K562 (cell line): Measurements from ENCODE around the gene GALM. TPM values are rescaled to one million over a fixed set of nuclear protein-coding genes. Genes with fewer than 3 reads are reported as not detected.
A peak's percentile ranks its signal among the peaks of the same experiment; 100 is the strongest.
"Not testable (repeated sequence)": the region's sequence is repeated elsewhere in the genome, so short reads cannot be mapped to it uniquely, and the experiment has no call there.

Source experiments
- ATAC-seq: fragments of 200-7000 bp; cut with Tn5 transposase; 3 replicates; pipeline ENCODE4 v1.9.1; 2020; ENCODE audit warnings: moderate library complexity
- BruUV-seq: library from RNA; stranded (reverse); fragments of 400-500 nt; replicated peaks from 2 replicates; lab custom pipeline; 2021; lab: Mats Ljungman, UMichigan
- CTCF ChIA-PET: fragments of 300-600 bp; formaldehyde crosslinking; extraction: SDS; loops from one replicate; lab custom pipeline; 2021; ENCODE audit warnings: low intra/inter-chr PET ratio; lab: Yijun Ruan, JAX
- POLR2A ChIA-PET: fragments of 300-600, 350-650 bp; sonication (Branson Sonifier 250); formaldehyde crosslinking; extraction: SDS; loops from one replicate; lab custom pipeline; 2021; ENCODE audit warnings: antibody characterized with exemption, inconsistent platforms; lab: Yijun Ruan, JAX
- DNase-seq, 4 experiments: peaks; one replicate each; pipeline versions ENCODE4 v3.0.0 to v3.0.0-alpha.2; 2011 to 2018; ENCODE audit warnings: low spot score in 3 of 4, mixed read lengths in 3 of 4; ENCODE audit errors: extremely low read depth in 1 of 4
- FAIRE-seq: peaks from 2 replicates; lab custom pipeline; 2011; peaks lifted over from hg19 to GRCh38; lab: Jason Lieb, UNC
- H2AFZ ChIP-seq: 2 replicates; pipeline ENCODE4 v1.6.0; 2011; ENCODE audit warnings: low read depth, low read length, control low read depth, inconsistent platforms
- H3K27ac ChIP-seq: fragments of 200-600 bp; 3 replicates; pipeline ENCODE4 v1.8.0; 2011; ENCODE audit warnings: low read depth, mild to moderate bottlenecking, control low read depth, inconsistent platforms, low read length, moderate library complexity, mixed read lengths; ENCODE audit errors: extremely low read depth
- H3K27me3 ChIP-seq, 2 experiments: fragments of 300-600 bp in 1 of 2; 2 replicates in 1 of 2; 3 replicates in 1 of 2; pipeline versions ENCODE4 v1.6.0 to v1.8.0; 2011; ENCODE audit warnings: inconsistent platforms in 2 of 2, low read length in 2 of 2, mild to moderate bottlenecking in 1 of 2, mixed read lengths in 1 of 2, moderate library complexity in 1 of 2; ENCODE audit not compliant: control insufficient read depth in 2 of 2, insufficient read depth in 2 of 2
- H3K36me3 ChIP-seq: fragments of 300-600 bp; 3 replicates; pipeline ENCODE4 v1.8.0; 2011; ENCODE audit warnings: mild to moderate bottlenecking, low read length, inconsistent platforms; ENCODE audit not compliant: control insufficient read depth, insufficient read depth
- H3K4me1 ChIP-seq, 2 experiments: fragments of 200-600 bp in 1 of 2; replicated peaks in 1 of 2; 2 replicates in 1 of 2; 3 replicates in 1 of 2; pipeline versions ENCODE4 v1.5.1 to v1.8.0; 2011; ENCODE audit warnings: inconsistent platforms in 2 of 2, low read length in 2 of 2, mild to moderate bottlenecking in 1 of 2, mixed read lengths in 1 of 2, moderate library complexity in 1 of 2; ENCODE audit not compliant: control insufficient read depth in 2 of 2, insufficient read depth in 2 of 2
- H3K4me2 ChIP-seq: 2 replicates; pipeline ENCODE4 v1.6.1; 2011; ENCODE audit warnings: low read length, control low read depth, inconsistent platforms, mixed read lengths; ENCODE audit not compliant: insufficient read depth
- H3K4me3 ChIP-seq: fragments of 200-600 bp; sonication (generic), shearing (Covaris generic); 2 replicates; pipeline ENCODE4 v1.5.1; 2016; ENCODE audit warnings: control low read depth, inconsistent platforms
- H3K79me2 ChIP-seq: fragments of 200-600 bp; 3 replicates; pipeline ENCODE4 v1.8.0; 2011; ENCODE audit warnings: low read length, inconsistent platforms; ENCODE audit not compliant: control insufficient read depth, insufficient read depth
- H3K9ac ChIP-seq, 2 experiments: 2 replicates each; pipeline versions ENCODE4 v1.6.0 to v1.6.1; 2011; ENCODE audit warnings: low read depth in 2 of 2, low read length in 2 of 2, control low read depth in 1 of 2, inconsistent platforms in 1 of 2, mild to moderate bottlenecking in 1 of 2, mixed read lengths in 1 of 2; ENCODE audit not compliant: insufficient read depth in 1 of 2
- H3K9me1 ChIP-seq: one replicate; pipeline ENCODE4 v1.6.0; 2011; ENCODE audit warnings: inconsistent platforms, mild to moderate bottlenecking, low read length, moderate library complexity; ENCODE audit not compliant: control insufficient read depth, insufficient read depth
- H3K9me3 ChIP-seq: replicated peaks from 2 replicates; pipeline ENCODE4 v1.5.1; 2011; ENCODE audit warnings: low read depth, low read length, inconsistent platforms; ENCODE audit not compliant: control insufficient read depth, insufficient read depth
- H4K20me1 ChIP-seq: replicated peaks from 2 replicates; pipeline ENCODE4 v1.6.1; 2011; ENCODE audit warnings: low read length, inconsistent platforms, mixed read lengths; ENCODE audit not compliant: control insufficient read depth, insufficient read depth
- ATF7 ChIP-seq: fragments of 450-650 bp; IDR thresholded peaks from 2 replicates; pipeline ENCODE4 v1.7.1; 2014; ENCODE audit warnings: mild to moderate bottlenecking, moderate library complexity
- FOXK2 ChIP-seq, 2 experiments: fragments of 450-650 bp; IDR thresholded peaks in 1 of 2; conservative IDR thresholded peaks in 1 of 2; 2 replicates each; pipeline ENCODE4 v1.6.1; 2016; ENCODE audit warnings: low read depth in 2 of 2, mild to moderate bottlenecking in 1 of 2
- GATAD2A ChIP-seq: fragments of 450-650 bp; IDR thresholded peaks from 2 replicates; pipeline ENCODE4 v1.6.1; 2017
- NEUROD1 ChIP-seq: fragments of 150-350 bp; IDR thresholded peaks from 2 replicates; pipeline ENCODE4 v1.6.1; 2014; ENCODE audit warnings: borderline replicate concordance, low read length, low read depth; ENCODE audit not compliant: partially characterized antibody
- SMAD2 ChIP-seq: fragments of 150-350 bp; IDR thresholded peaks from 2 replicates; pipeline ENCODE4 v1.6.1; 2014; ENCODE audit warnings: low read depth, mild to moderate bottlenecking, low read length
- ZFX ChIP-seq: sonication (generic); formaldehyde crosslinking; IDR thresholded peaks from 2 replicates; pipeline ENCODE4 v1.8.0; 2022; ENCODE audit warnings: mild to moderate bottlenecking, missing genetic modification reagents, moderate library complexity
- WGBS: fragments of 100-300 bp; shearing (Covaris generic); methylation state at CpG from one replicate; pipeline ENCODE4 v1.1.6; 2016; ENCODE audit warnings: low coverage, mixed read lengths; ENCODE audit not compliant: insufficient coverage; ENCODE audit errors: missing lambda C conversion rate; 5-methylcytosine and 5-hydroxymethylcytosine counted together
- in situ Hi-C: fragments of 300-500 bp; cut with MboI; formaldehyde crosslinking; loops from 4 replicates; pipeline ENCODE4 v1.15.0; 2018; ENCODE audit warnings: inconsistent platforms, mixed read lengths
- intact Hi-C: fragments of 100-400 bp; cut with micrococcal nuclease; formaldehyde crosslinking; loops from 2 replicates; pipeline ENCODE4 v1.14.2; 2022
- polyA plus RNA-seq, 8 experiments: library from polyadenylated mRNA; depleted of rRNA in 4 of 8; stranded (reverse) in 5 of 8; unstranded in 3 of 8; fragments of >200 nt; fragmentation: Nextera tagmentation in 2 of 8; fragmentation: Illumina TruSeq in 1 of 8; extraction: Ambion mirVana in 2 of 8; extraction: Trizol in 1 of 8; gene quantifications; 2 replicates each; pipeline versions ENCODE4 v1.2.1 to v1.2.3, GENCODE V29; 2011 to 2014; ENCODE audit warnings: inconsistent platforms in 1 of 8, missing spikeins in 1 of 8
- total RNA-seq, 7 experiments: library from RNA; depleted of rRNA in 6 of 7; stranded (reverse); fragments of >200 nt in 6 of 7; fragmentation: Illumina TruSeq in 2 of 7; extraction: Trizol in 2 of 7; gene quantifications; 2 replicates each; pipeline versions ENCODE4 v1.2.1 to v1.2.3, GENCODE V29; 2011 to 2021; ENCODE audit warnings: low replicate concordance in 1 of 7
- TF ChIP-seq, protein P1 (sequence below): fragments of 200-800 bp; sonication (Bioruptor generic); IDR thresholded peaks from 2 replicates; pipeline ENCODE4 v1.6.1; 2017; ENCODE audit warnings: missing genetic modification characterization, missing compliant biosample characterization
- TF ChIP-seq, protein P2 (sequence below), 2 experiments: fragments of 450-650 bp; IDR thresholded peaks; 2 replicates each; pipeline ENCODE4 v1.6.1; 2018; ENCODE audit warnings: mild to moderate bottlenecking in 2 of 2, low read depth in 1 of 2; ENCODE audit not compliant: partially characterized antibody in 2 of 2

Gene GALM
- total and polyA plus RNA-seq, 9 of the 15 experiments (the other 6 are each of a cell fraction or from before 2014, with no cell fraction given) = 22.1 to 51.7 (median 27.9) TPM

DNA sequence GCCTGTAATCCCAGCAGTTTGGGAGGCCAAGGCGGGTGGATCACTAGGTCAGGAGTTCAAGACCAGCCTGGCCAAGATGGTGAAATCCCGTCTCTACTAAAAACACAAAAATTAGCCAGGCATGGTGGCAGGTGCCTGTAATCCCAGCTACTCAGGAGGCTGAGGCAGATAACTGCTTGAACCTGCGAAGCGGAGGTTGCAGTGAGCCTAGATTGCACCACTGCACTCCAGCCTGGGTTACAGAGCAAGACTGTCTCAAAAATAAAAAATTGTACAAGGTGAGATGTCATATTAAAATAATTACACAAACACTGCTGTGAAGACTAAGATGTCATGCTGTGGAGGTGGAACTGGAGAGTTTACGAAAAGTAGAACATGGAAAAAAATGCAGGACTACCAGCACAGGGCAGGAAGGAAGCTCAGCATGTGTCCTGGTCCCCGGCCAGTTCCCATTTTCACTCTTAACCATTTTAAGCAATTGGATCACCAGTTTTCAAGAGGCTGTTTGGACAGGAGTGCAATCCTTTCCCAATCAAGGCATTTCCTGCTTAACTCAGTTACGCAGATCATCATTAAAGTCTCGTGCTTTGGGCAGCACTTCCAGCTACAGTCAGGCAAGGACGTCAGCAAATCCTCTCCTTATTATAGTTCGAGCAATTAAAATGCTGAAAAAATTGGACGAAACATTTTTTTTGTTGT lies 71.2 kb downstream of the GALM start:
- in situ Hi-C loops = loop anchor here (10.0 to 25.0 kb wide), 2 partner anchors 432 to 750 kb away; no protein-coding TSS in a partner anchor
- H3K27me3 ChIP-seq, H3K9me3 ChIP-seq, H3K4me3 ChIP-seq, CTCF ChIA-PET, DNase-seq, H3K9ac ChIP-seq, H3K79me2 ChIP-seq, H3K4me1 ChIP-seq, H4K20me1 ChIP-seq, H2AFZ ChIP-seq, ATAC-seq, H3K9me1 ChIP-seq, H3K4me2 ChIP-seq, FAIRE-seq, intact Hi-C loops, BruUV-seq: not testable (repeated sequence)
- 92% methylated on average over 11 of the region's 11 CpGs for WGBS
- 0 out of 3 replicates have a peak overlapping the region, but pooled peaks have one; percentile 9 for H3K27ac ChIP-seq
- POLR2A ChIA-PET = interaction anchor here (1.0 to 3.7 kb wide), 4 partner anchors 8 to 132 kb away, joined by 3 to 23 read pairs (median 4); partner anchors contain the start of gene SRSF7
- TF ChIP-seq ZFX (CRISPR knock-in tag) = 0 out of 2 replicates have a peak, but pooled peaks have one; percentile 13
- H3K36me3 ChIP-seq = peaks cover 48% of the 10 kb centered on the region

DNA sequence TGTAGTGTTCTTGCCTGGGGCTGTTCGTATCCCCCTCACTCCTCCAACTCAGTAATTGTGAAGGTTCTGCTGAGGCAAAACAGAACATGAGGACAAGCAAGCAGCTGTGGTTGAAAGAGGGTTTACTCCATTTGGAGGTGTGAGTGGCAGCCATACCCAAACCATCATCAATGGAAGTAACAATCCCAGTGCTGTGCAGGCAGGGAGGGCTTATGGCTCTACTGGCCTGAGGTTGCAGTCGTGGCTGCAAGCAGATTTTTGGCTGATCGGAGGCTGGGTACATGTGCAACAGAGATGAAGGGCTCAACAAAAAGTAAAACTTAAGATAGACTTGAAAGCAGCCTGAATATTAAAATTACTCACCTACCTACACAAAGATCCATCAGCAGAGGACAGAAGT lies 72.0 kb downstream of the GALM start:
- H3K27me3 ChIP-seq = no peaks in the 10 kb centered on the region
- H3K79me2 ChIP-seq = no peaks in the 10 kb centered on the region
- intact Hi-C loops = no loop called here
- FAIRE-seq (no peak), DNase-seq (no peak), ATAC-seq (no peak)
- H3K9me1 ChIP-seq = no peaks in the 10 kb centered on the region
- H2AFZ ChIP-seq = no peak overlapping the region
- BruUV-seq = no TSS peak
- in situ Hi-C loops = loop anchor here (10.0 to 25.0 kb wide), 2 partner anchors 433 to 751 kb away; no protein-coding TSS in a partner anchor
- no peak overlapping the region for H3K4me2 ChIP-seq
- POLR2A ChIA-PET = interaction anchor here (0.8 to 3.7 kb wide), 5 partner anchors 8 to 289 kb away, joined by 3 to 23 read pairs (median 3); partner anchors contain the start of gene SRSF7
- no peaks in the 10 kb centered on the region for H3K4me1 ChIP-seq
- 97% methylated on average over 3 of the region's 3 CpGs for WGBS
- peaks cover 52% of the 10 kb centered on the region for H3K36me3 ChIP-seq
- H3K27ac ChIP-seq = no peak overlapping the region
- CTCF ChIA-PET = no interaction called here
- H3K9me3 ChIP-seq = peaks cover 4% of the 10 kb centered on the region; the same call in 1 of the 2 replicates
- no peaks in the 10 kb centered on the region for H4K20me1 ChIP-seq
- H3K4me3 ChIP-seq = no peak overlapping the region
- no peak overlapping the region for H3K9ac ChIP-seq
- TF ChIP-seq FOXK2 (conservative IDR thresholded peaks at IDR 0.05 in 1 of 2, IDR thresholded peaks at IDR 0.05 in 1 of 2; ENCODE audit: low read depth in 2 of 2) = no peak
- no peak for TF ChIP-seq GATAD2A
- no peak for TF ChIP-seq ZFX (CRISPR knock-in tag)
- TF ChIP-seq NEUROD1 = no peak
- TF ChIP-seq, protein P1, sequence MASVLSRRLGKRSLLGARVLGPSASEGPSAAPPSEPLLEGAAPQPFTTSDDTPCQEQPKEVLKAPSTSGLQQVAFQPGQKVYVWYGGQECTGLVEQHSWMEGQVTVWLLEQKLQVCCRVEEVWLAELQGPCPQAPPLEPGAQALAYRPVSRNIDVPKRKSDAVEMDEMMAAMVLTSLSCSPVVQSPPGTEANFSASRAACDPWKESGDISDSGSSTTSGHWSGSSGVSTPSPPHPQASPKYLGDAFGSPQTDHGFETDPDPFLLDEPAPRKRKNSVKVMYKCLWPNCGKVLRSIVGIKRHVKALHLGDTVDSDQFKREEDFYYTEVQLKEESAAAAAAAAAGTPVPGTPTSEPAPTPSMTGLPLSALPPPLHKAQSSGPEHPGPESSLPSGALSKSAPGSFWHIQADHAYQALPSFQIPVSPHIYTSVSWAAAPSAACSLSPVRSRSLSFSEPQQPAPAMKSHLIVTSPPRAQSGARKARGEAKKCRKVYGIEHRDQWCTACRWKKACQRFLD (CRISPR knock-in tag) = no peak
- TF ChIP-seq, protein P2, sequence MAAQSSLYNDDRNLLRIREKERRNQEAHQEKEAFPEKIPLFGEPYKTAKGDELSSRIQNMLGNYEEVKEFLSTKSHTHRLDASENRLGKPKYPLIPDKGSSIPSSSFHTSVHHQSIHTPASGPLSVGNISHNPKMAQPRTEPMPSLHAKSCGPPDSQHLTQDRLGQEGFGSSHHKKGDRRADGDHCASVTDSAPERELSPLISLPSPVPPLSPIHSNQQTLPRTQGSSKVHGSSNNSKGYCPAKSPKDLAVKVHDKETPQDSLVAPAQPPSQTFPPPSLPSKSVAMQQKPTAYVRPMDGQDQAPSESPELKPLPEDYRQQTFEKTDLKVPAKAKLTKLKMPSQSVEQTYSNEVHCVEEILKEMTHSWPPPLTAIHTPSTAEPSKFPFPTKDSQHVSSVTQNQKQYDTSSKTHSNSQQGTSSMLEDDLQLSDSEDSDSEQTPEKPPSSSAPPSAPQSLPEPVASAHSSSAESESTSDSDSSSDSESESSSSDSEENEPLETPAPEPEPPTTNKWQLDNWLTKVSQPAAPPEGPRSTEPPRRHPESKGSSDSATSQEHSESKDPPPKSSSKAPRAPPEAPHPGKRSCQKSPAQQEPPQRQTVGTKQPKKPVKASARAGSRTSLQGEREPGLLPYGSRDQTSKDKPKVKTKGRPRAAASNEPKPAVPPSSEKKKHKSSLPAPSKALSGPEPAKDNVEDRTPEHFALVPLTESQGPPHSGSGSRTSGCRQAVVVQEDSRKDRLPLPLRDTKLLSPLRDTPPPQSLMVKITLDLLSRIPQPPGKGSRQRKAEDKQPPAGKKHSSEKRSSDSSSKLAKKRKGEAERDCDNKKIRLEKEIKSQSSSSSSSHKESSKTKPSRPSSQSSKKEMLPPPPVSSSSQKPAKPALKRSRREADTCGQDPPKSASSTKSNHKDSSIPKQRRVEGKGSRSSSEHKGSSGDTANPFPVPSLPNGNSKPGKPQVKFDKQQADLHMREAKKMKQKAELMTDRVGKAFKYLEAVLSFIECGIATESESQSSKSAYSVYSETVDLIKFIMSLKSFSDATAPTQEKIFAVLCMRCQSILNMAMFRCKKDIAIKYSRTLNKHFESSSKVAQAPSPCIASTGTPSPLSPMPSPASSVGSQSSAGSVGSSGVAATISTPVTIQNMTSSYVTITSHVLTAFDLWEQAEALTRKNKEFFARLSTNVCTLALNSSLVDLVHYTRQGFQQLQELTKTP (IDR thresholded peaks at IDR 0.05; ENCODE audit: low read depth in 1 of 2, partially characterized antibody in 2 of 2) = no peak
- no peak for TF ChIP-seq SMAD2
- TF ChIP-seq ATF7 = no peak
